GM21576 (cell line): ENCODE measurements around the gene PPP5C.
"Not testable (repeated sequence)": the region's sequence is repeated elsewhere in the genome, so short reads cannot be mapped to it uniquely, and the experiment has no call there.

Experiments used
- ATAC-seq: cut with Tn5 transposase; IDR thresholded peaks from one replicate; pipeline ENCODE4 v1.9.1; 2021; ENCODE audit warnings: mild to moderate bottlenecking, moderate library complexity; ENCODE audit not compliant: unreplicated experiment

PPP5C gene

GRCh38 chr19:46404753-46405468 lies 58.0 kb downstream of the PPP5C start:
- no peak for ATAC-seq

GRCh38 chr19:46406976-46407375 lies 60.1 kb downstream of the PPP5C start:
- ATAC-seq = no peak

DNA sequence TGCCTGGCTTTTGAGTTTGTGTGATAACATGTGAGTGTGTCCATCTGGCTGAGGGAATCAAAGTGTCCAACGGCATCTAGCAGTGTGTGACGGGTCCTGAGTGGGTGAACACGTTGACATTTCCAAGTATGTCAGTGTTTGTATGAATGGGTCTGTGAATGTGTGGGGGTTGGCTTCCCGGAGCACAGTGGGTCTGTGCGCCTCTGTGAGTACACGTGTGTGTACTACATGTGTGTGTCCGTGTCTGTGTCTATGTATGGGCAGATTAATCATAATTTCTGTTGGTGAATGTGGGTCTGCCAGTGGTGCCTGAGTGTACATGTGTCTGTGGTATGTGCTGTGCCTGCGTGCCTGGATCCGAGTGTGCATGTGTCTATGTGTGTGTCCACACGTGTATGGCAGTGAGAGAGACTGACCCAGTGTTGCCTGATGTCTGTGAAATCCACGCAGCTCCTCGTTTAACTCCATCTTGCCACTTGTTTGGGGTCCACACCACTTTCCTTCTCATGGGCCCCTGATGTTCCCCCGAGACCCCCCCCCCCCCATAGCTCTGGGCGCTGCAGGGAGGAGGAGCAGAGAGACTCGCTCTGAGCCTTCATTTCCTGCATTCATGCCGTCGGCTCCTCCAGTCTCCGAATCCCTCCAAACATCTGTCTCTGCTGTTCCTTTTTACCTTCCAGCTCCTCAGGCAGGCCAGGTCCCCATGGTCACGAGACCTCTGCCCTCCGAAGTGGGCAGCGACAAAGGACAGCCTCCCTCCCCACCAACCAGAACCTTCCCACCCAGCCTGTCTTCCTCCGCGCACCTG lies 61.2 kb downstream of the PPP5C start:
- no peak for ATAC-seq

DNA sequence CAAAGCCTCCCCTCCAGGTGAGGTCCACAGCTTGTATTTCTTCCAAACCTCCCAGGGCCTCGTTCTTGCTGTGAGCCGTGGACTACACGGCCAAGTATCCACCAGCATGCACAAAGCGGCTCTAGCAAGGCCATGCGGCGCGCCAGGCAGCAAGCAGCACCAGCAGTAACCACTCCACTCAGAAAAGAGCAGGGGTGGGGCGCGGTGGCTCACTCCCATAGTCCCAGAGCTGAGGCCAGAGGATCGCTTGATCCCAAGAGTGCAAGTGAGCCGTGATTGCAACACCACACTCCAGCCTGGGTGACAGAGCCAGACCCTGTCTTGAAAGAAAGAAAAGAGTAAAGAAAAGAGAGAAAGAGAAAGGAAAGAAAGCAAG lies 61.8 kb downstream of the PPP5C start:
- no peak for ATAC-seq

GRCh38 chr19:46409191-46409590 lies 62.3 kb downstream of the PPP5C start:
- ATAC-seq = no peak

DNA sequence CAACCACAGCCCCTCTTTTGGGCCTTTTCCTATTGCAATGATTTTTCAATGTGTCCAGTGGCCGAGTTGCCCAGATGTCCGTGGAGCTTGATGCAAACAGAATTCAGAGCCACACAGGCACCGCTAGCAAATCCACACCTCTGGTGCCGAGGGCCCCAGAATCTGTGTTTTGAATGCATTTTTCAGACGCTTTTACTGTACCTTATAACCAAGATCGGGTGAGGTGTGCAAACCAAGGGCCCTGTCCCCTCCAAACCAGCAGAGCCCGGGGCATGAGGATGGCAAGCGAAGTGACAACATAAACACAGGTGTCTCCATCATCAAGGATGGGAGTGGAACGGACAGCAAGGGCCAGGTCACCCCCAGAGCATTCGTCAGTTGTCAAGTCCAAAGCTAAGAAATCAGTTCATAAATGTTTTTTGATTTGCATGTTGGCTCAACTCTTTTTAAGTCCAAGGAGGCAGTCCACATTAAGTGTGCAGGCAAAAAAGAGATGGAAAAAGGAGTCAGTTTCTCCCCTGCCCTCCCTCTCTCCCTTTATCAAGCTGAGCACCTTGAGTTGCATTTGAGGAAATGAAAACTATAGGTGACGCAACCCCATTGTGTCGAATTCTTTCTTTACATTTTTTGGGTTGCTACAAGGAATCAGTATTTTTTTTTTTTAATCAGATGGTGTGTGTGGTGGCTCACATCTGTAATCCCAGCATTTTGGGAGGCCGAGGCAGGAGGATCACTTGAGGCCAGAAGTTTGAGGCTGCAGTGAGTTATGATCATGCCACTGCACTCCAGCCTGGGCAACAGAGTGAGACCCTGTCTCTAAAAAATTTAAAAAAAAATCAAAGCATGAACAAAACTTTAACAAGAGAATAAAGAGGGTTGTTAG lies 63.6 kb downstream of the PPP5C start:
- ATAC-seq = no peak

- no peak for ATAC-seq
Measured at GRCh38 chr19:46411088-46411924, 64.4 kb downstream of the PPP5C start.

GRCh38 chr19:46411925-46412649 lies 65.2 kb downstream of the PPP5C start:
- ATAC-seq = no peak

DNA sequence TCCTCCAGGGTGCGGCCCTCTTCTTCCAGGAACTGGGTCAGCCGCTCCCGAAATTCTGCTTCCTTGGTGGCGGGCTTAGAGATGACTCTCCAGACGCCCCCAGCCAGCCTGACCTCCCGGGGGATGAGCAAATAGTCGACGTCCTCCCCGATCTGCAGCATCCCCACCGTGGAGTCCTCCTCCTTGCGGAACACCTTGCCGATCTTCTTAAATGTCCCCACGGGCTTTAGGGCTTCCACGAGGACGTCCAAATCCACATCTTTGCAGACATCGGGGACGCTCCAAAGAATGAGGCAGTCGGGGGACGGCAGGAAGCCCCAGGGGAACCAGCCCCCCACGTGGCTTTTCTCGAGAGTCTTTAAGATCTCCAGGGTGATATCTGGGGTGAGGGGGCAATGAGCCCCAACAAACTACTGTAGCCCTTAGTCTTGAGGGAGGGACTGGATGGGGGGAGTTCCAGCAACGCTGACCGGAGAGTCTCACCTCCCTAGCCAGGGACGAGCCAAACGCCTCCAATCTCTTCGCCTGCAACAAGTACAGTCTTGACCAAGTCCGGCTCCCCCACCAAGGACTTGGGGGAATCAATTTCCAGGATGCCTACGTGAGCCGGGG lies 65.9 kb downstream of the PPP5C start:
- ATAC-seq = no peak

DNA sequence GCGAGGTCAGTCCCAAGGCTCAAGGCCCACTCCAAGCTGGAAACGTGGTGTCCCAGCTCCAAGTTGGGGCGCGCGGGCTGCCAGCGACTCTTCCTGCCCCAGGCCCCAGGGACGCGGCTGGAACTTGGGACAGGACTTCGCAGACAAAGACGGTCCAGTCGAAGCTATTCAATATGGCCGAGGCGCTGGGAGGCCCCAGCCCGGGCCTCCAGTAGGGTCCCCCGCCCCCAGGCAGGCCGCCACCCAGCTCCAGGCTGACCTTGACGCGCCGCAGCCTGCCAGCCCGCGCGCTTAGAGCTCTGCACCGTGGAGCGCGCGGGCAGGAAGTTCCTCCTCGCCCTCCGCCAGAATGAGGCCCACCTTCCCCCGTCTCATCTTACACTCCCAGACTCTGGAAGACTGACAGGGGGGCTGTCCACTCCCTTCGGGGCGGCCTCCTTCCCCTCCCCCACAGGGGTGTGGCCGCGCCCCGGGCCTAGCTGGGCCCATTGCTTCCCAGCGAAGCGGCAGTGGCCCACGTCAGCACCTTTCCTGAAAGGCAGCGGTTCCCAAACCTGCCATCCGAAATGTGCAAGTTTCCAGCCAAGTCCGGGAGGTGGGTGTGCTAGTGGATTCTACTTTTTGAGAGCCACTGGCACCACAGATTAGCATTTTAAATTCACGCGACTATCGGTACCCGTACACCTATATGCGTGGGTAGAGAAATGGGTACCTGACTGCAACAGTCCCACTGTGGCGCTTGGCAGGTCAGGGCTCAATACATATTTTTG lies 66.6 kb downstream of the PPP5C start, which contains the start of gene CCDC8:
Gene CCDC8 (minus strand): TSS at position 303 of the 770 bp plus-strand sequence. CDS start 754 bp downstream, outside the sequence.
- no peak for ATAC-seq

- ATAC-seq = not testable (repeated sequence)
Measured at GRCh38 chr19:46414899-46415298, 68.0 kb downstream of the PPP5C start.

GRCh38 chr19:46415804-46416709 lies 69.2 kb downstream of the PPP5C start:
- not testable (repeated sequence) for ATAC-seq

DNA sequence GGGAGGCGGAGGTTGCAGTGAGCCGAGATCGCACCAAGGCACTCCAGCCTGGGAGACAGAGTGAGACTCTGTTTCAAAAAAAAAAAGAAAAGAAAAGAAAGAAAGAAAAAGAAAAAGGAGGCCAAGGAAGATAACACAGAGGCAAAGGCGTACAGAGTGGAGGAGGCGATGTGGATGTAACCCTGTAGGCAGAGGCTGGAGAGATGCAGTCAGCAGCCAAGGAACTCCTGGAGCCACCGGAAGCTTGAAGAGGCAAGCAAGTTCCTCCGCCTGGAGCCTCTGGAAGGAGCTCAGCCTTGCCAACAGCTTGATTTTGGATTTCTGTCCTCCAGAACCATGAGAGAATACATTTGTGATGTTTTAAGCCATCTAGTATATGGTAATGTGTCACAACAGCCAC lies 73.2 kb downstream of the PPP5C start:
- ATAC-seq = no peak

- no peak for ATAC-seq
Measured at GRCh38 chr19:46422344-46422743, 75.5 kb downstream of the PPP5C start.

- no peak for ATAC-seq
Measured at GRCh38 chr19:46423188-46423587, 76.3 kb downstream of the PPP5C start.

GRCh38 chr19:46426035-46426505 lies 79.2 kb downstream of the PPP5C start:
- ATAC-seq = no peak

DNA sequence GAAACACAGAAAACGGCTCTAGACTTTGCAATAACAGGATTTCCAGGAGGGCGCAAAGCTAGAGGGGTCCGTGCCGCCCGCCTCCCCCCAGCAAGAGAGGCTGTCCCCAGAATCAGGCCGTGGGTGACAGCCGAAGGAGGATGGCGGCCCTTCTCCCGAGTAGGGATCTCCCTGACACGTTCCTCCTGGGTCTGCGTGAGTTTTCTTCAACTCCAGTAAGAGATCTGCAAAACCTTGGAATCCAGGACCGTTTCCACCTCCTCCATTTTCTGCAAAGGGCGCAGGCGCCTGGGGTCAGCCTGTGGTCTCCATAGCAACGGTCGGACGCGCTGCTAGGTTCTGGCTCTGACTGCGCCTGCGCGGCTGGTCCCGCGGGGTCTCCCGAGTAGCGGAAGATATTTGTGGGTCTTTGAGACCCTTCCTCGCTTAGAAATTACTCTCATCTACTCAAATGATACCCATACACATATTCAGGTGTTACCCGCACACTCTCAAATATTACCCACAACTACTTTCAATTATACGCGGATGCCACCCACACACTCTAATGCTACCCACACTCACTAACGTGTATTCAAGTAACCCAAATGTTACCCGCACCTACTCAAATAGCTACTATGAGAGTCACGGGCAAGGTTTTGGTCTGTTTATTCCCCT lies 79.7 kb downstream of the PPP5C start:
- ATAC-seq = no peak
